ENCODE results near the gene ATF4.

ATF4 gene

GRCh38 chr22:39520226-39521105, at the start of gene ATF4:
Gene ATF4 (plus strand): TSS chr22:39520562. CDS start chr22:39521446, 884 bp downstream.
- DNase-seq (ENCODE audit: low spot score): peak; percentile 71

GRCh38 chr22:39471381-39472141, 48.8 kb upstream of the ATF4 start:
- no peak for DNase-seq (ENCODE audit: low spot score)

- no peak for DNase-seq (ENCODE audit: low spot score)
Measured at GRCh38 chr22:39472570-39473556, 47.5 kb upstream of the ATF4 start.

- DNase-seq (ENCODE audit: low spot score): no peak
Measured at GRCh38 chr22:39473851-39474250, 46.5 kb upstream of the ATF4 start.

GRCh38 chr22:39474351-39475111, 45.8 kb upstream of the ATF4 start:
- no peak for DNase-seq (ENCODE audit: low spot score)

GRCh38 chr22:39475337-39475736, 45.0 kb upstream of the ATF4 start:
- DNase-seq (ENCODE audit: low spot score): no peak

GRCh38 chr22:39475902-39476301, 44.5 kb upstream of the ATF4 start:
- DNase-seq (ENCODE audit: low spot score): no peak

- no peak for DNase-seq (ENCODE audit: low spot score)
Measured at GRCh38 chr22:39476664-39477063, 43.7 kb upstream of the ATF4 start.

GRCh38 chr22:39477542-39477941, 42.8 kb upstream of the ATF4 start:
- no peak for DNase-seq (ENCODE audit: low spot score)

- peak; percentile 64 for DNase-seq (ENCODE audit: low spot score)
Measured at GRCh38 chr22:39478441-39478850, 41.9 kb upstream of the ATF4 start.

GRCh38 chr22:39479254-39479653, 41.1 kb upstream of the ATF4 start:
- DNase-seq (ENCODE audit: low spot score): no peak

- DNase-seq (ENCODE audit: low spot score): no peak
Measured at GRCh38 chr22:39480557-39480956, 39.8 kb upstream of the ATF4 start.

- DNase-seq (ENCODE audit: low spot score): no peak
Measured at GRCh38 chr22:39481054-39481453, 39.3 kb upstream of the ATF4 start.

GRCh38 chr22:39481595-39481994, 38.8 kb upstream of the ATF4 start:
- DNase-seq (ENCODE audit: low spot score): no peak

GRCh38 chr22:39482768-39483167, 37.6 kb upstream of the ATF4 start:
- DNase-seq (ENCODE audit: low spot score): no peak

GRCh38 chr22:39486951-39487825, 33.2 kb upstream of the ATF4 start:
- DNase-seq (ENCODE audit: low spot score): no peak

- no peak for DNase-seq (ENCODE audit: low spot score)
Measured at GRCh38 chr22:39487826-39488520, 32.4 kb upstream of the ATF4 start.

GRCh38 chr22:39488563-39489083, 31.7 kb upstream of the ATF4 start:
- no peak for DNase-seq (ENCODE audit: low spot score)
